ENCODE results near the gene MTUS2.

MTUS2 gene

DNA sequence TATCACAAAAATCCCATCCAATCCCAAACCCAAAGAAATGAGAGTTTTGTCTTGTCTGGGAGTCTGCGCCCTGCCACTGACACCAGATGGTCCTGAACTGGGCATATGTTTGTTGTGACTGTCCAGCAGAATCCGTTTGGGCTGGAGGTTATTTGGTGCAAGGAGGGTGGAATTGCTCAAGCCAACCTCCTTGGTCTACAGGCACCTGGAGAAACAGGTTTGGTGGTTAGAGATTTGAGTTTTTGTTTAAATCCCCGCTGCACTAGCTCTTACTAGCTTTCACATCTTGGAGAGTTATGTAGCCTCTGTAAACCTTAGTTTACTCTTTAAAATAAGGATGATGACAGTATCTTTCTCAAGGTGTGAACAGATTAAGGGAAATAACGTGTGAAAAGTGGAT, 673.7 kb downstream of the MTUS2 start:
- DNase-seq: no peak

DNA sequence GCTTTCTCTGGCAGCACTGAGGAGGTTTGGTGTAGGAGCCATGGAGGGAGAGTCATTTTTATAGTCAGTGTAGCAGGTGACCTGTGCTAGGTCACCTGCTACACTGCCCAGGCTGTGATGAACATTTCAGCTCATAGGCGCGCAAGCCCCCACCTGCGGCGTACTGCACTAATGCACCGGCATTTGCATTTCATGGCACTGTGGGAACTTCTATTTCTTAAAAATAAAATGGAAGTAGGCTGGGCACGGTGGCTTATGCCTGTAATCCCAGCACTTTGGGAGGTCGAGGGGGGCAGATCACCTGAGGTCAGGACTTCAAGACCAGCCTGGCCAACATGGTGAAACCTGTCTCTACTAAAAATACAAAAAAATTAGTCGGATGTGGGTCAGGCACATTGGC, 674.4 kb downstream of the MTUS2 start:
- no peak for DNase-seq

DNA sequence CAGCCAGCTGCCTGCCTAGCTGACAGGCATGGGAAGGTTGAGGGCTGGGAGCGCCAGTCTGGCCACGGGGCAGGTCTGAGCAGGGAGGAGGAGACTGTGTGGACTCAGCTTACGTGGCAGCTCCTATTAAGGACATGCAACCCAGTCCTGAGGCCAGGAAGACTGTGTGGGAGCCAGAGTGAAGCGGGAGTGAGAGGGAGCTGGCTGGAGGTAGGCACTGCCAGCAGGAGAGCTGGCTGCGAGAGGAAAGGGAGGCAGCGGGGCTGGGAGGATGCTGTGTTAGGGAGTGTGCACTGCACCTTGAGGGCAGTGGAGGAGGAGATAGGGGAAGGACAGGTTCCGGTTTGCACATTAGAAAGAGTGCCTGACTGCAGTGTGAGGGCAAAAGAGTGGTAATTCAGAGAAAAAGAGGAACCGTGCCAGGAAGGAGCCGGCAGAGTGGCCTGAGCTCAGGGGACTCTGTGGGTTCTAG, 676.1 kb downstream of the MTUS2 start:
- no peak for DNase-seq

DNA sequence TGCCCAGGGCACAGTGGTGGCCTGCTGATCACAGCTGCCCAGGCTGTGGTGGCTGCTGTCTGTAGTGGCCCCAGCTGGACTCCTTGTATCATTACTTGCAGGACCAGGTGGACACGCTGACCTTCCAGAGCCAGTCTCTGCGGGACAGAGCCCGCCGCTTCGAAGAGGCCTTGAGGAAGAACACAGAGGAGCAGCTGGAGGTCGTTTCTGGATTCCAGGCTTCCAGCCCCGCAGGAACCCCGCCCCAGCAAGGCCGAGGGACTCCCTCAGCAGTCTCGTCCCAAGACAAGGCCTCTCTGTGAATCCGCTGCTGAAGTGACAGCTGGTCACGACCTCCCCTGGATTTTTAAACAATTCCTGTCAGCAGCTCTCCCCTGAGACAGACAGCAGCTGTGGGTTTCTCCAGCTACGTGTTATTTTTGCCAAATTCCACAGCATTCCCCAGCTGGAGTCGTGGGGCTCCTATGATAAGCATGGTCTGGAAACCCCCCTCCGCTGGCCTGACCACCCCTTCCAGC, 677.1 kb downstream of the MTUS2 start:
- no peak for DNase-seq

DNA sequence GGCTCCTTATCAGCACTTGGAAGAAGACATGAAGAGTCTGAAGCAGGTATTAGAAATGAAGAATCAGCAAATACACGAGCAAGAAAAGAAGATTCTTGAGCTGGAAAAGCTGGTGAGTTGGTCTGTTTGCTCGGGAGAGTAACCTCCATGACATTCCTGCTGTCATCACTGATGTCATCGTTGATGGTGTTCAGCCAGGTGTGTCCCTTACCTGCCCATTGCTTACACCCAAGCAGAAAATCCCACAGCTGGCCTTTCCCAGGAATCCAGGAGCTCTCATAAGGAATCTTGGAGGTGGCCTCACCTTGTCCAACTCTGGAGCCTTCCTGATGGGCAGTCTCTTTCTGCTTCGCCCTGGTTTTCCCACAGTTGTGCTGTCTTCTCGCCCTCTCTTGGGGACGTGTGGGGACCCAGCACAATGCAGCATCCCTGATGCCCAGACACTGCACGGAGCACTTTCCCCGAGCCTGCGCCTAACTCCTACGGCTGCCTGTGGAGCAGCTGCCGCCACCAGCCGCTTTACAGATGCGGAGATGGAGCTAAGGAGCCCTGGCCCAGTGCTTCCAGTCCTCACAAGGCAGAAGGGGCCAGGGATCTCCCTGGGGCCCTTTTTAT, 678.4 kb downstream of the MTUS2 start:
- DNase-seq: no peak

DNA sequence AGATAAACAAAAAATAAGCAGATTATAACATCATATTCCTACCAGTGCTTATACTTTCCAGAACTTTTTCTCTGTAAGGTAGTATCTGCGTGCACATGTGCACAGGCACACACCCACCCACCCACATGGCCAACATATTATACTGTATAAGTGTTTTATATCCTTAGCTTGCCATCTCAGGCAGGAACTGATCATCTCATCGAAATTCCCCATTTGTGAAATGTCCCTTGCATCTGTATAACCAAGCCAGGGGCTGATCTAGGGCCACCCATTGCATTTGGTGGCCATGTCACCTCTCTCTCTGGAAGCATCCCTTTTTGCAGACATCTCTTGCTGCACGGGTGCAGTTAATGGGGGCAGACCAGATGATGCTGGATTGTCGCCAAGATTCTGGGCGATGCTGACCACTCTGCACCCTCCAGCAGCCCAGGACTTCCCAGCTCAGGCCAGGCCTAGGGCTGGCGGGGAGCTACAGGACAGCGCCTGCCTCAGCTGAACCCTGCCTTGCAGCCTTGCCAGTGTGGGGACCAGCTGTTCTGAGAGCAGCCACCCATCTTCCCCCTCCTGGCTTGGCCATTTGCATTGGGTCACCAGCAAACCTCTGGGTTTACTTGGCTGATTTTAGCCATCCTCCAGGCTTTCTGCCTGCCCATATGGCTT, 679.5 kb downstream of the MTUS2 start:
- DNase-seq: no peak

DNA sequence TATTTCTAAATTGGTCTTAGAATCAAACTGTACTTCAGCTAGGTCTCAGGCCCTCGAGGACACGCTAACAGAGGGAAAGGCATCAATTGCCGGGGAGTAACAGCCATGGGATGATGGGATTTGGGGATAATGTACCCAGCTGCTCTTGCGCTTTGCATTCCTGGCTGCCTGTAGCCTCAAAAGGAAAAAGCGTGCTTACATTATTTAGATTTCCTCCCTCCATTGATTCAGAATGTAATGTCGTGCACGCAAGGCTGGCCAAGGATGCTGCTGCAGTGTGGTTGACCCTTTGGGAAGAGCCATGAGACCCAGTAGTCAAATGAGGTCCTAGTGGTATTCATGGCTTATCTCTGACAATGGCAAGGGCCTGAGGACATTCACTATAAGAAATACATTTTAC, 680.2 kb downstream of the MTUS2 start:
- no peak for DNase-seq

DNA sequence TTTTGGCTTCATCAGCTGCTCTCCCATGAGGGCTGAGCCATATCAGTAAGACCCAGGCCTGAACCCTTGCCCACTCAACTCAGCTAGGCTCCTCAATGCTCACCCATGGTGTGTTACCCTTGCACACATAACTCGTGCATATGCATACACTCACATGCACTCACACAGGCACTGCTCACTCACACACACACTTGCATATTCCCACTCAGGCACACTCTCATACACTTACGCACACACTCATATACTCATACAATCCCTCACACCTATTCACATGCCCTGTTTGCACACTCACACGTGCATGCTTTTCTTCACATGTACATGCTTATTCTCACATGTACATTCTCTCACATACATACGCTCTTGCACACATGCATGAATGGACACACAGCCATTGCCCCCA, 681.5 kb downstream of the MTUS2 start:
- no peak for DNase-seq

DNA sequence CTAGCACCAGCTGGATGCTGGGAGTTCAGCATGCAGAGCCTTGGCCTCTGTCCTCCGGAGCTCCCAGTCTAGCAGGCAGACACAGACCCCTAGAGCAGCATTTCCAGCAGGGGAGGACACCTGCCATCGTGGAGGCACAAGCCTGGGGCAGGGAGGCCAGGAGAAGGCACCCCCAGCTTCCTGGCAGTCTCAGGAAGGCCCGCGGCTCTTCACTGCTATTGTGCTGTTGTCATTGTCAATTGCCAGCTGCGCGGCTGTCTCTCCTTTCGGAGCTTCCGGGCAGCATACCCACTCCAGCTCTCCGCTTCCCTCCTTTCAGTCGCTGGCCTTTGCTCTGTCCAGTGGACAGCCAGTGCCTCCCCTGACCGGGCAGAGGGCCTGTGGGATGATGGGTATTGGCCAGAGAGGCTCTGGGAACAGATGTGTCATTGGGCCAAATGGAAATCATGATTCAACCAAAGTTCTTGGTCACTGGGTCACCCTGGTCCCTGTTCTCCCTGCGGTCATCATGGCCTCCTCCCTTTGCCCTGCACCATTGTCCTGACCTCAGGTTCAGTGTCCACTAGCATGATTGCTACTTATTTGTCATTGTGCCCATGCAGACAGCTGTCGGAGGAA, 682.4 kb downstream of the MTUS2 start:
- DNase-seq: no peak

DNA sequence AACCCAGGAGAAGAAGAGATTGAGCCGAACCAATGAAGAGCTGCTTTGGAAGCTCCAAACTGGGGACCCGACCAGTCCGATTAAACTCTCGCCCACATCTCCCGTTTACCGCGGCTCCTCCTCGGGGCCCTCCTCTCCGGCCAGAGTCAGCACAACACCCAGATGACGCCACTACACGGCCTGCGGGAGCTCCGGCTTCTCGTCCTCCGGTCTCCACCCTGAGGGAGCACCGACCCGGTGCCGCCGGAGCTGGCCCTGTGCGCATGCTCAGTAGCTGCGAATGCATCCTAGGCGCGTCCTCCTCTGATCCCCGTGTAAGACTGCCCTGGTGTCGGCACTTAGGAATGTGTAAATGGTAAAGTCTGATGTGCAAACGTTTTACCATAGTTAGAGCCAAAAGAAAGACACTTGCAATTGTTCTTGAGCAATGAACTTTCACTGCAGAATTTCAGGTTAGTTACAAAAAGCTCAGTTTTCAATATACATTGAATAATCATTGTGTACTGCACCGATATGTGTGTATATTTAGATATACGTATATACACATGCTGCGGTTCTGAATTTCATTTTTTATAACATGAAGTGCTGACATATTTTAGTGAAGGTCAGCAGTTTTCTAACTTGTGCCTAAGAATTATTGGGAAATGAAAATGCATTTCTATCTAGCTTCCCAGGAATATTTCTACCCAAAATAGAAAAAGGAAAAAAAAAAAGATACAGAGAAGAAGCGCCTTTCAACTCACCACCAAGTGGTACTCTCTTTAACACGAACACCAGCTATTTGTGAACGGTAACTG, 683.1 kb downstream of the MTUS2 start:
- no peak for DNase-seq

DNA sequence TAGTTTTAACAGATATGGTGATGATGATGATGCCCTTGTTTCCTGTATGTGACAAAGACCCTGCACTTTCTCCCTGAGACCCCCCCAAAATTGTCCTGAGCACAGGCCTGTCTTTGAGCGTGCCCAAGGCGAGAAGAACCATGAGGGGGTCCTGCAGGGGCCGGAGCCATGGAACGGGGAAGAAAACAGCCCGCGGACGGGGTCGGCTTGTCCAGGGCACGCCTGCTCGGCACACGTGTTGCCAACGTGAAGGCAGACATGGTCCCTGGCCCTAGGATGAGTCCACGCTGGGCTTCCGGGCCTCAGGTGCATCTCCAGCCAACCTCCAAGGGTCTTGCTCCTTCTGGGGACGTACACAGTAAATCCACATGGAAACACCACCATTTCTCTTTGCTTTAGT, 684.6 kb downstream of the MTUS2 start:
- no peak for DNase-seq

DNA sequence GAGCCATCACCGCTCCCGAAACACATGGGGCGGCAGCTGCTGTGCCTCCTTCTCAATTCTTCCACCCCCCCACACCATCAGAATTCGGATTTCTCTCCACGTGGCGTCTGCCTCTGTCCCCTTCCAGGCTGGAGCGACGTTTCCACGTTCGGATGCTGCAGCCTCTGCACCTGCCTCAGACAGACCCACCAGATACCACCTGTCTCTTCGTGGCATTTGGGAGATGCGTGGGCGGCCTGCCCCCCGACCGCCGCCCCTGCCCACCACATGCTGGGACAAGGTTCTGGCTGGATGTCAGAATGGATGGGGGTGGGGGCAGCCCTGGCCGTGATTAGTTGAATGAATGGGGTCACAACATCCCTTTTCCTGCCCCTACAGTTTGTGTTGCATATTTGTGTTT, 685.4 kb downstream of the MTUS2 start:
- DNase-seq: no peak

DNA sequence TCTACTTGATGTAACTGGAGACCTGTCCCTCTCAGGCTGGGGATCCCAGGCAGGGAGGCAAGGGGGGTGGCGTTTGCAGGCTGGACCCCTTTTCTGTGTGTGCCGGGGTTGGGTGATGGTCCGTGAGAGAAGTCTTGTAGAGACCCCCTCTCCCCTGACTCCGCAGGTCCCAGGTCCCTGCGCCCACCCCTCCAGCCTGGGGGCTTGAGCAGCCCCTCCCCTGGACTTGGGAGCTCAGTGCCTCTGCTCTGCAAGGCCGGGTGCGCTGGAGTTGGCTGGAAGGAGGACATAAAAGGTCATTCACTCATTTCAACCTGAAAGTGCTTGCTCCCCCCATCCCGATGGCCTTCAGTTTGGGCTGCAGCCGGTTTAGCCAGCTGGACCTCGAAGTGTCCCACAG, 685.8 kb downstream of the MTUS2 start:
- DNase-seq: no peak

DNA sequence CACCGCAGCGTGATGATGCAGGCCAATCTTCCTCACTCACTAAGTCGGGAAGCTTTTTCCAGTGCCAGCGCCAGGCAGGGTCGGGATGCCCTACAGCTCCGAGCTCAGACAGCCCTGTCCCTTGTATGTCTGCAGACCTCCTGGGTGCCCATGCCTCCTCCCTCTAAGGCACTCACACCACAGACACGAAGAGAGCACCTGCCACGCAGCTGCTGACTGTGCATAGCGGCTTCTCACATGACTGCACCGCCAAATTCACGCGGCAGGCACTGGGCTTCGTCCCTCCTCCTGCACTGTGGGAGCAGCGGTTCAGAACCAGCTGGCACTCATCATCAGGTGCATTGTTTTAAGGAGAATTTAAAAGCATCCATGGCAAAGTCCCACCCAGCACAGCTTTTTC, 687.2 kb downstream of the MTUS2 start:
- DNase-seq: peak; percentile 70

DNA sequence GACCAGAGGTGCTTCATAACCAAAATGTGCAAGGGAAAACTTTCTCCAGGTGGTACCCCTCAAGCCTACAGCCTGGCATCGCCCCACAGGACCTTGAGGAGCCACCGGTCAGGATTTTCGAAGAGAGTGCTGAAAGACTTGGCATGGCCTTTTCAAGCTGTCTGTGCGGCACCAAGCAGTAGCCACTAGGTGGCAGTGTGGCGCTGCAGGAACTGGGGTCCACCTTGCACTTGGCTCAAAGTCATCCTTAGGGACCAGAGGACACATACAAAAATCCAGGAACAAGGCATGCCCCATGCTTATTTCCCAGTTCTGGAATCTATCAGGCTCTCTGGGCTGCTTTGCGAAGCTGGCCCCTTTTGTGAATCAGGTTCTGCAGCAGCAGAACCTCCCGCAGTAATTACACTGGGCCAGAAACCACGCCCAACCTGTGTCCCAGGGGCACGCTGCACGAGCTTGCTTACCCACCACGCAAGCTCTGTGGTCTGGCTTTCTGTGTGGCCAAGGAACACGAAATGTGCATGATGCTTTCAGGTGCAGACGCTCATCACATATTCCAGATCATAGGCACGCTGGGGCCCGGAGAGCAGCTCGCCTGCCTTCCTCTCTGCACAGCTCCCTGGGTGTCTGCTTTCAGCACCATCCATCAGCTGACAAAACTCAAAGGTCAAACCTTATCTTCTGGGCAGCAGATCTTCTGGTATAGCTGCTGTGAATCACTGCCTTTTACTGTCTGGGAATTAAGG, 688.2 kb downstream of the MTUS2 start:
- peak; percentile 70 for DNase-seq

DNA sequence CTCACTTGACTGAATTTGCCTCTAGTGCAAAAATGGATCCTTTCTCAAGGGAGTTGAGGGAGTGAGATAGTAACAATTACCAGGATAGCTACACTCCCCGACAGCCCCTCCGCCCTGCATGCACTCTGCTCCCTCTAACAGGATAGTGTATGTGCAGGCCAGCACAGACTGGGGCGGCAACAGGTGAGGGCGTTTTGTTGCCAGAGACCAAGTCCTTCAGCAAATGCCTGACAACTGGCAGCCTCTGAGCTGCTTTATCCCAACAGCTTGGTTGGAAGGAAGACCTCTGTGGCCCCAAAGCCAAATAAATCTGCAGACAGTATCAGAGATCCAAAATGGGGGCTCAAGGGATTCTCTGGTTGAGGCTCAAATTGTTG, 688.7 kb downstream of the MTUS2 start:
- no peak for DNase-seq

DNA sequence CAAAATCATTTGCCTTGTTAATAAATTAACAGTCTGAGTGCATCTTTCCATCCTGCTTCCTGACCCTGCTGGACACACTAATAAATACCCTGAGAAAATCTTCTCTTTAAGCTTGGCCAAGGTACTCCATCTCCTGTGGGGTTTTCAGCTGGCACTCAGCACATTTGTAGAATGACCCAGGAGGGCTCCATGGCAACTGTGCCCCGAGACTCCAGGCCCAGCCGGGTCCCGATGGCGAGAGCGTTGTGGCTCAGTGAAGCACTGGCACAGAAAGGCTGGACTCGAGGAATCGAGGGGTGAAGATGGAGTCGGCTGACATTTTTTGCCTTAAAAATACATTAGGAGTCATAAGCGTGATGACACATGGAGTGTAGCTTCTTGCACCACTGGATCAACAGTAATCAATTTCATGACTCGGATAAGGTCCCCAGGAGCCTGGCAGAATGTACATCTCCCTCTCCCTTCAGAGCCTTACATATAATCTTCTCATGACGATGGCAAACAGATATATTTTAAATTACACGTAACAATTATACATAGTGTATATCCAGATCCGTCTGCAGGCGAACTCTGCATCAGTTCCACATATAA, 690.0 kb downstream of the MTUS2 start:
- no peak for DNase-seq

DNA sequence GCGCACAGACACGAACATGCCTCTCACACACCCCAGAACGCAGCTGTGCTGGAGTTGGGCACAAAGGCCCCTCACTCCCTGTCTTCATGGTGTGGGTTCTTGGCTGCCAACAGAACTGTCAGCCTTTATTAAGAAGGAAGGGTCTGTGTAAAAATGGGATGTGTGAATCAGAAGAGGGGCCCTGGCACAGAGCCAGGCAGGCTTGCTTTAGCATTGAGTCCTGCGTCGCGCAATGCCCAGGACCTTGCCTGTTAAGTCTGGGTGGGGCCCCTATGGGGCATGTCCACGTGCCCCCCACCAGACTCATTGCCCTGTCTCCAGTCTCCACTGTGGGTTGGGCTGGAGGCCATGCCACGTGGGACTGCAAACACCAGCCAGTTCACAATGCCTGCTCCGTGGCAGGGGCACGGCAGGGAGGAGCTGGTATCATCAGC, 690.5 kb downstream of the MTUS2 start:
- DNase-seq: no peak

DNA sequence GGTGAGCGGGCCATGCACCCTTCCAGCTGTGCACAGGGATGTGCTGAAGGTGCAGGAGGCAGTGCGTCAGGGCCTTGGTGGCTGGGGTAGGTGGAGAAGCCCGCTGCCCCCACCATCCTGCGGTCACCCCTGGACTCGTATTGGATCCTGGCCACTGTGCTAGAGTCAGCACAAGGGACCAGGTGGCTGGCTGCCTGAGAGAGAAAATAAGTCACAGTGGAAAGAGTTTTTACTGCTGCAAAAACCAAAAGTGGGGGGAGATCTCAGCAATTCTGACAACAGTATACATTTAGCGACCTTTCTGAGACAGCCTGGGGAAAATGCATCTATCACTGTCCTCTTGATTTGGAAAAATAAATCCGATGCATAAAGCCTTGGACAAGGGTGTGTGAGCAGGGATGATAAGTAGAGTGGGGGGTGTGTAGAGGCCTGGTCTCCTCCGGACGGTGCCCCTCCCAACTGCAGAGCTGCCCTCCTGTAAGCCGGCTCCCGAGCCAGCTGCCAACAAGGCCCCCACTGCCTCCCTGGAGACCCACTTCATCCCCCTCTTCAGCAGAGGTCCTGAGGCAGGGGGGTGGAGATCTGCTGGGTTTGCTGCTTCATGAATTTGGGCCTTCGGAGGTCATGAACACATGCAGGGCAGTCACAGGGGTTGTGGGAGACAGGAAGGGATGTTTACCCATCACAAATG, 691.1 kb downstream of the MTUS2 start:
- no peak for DNase-seq

DNA sequence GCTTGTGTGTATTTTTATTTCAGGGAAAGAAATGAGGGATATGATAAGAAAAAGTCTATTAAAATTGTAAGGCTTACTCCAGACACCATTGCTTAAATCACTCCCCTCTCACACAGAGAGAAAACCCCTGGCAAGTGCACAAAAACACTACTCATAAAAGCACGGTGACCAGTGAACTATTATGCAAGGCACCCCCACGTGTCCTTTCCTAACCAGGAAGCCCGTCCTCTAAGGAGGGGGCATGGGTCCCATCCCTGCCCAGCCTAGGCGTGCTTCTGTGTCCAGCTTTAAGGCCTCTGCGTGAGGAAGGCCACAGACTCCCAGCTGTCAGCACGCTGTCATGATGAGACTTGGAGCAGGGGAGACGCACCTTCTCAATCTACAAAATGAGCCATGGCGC, 691.8 kb downstream of the MTUS2 start:
- no peak for DNase-seq

Data from DMS79 (cell line).